Testis (tissue), 3 donors: ENCODE measurements around the gene CDH13. TPM values are rescaled to one million over a fixed set of nuclear protein-coding genes. Genes with fewer than 3 reads are reported as not detected.

Experiments used
- DNase-seq: peaks from one replicate; pipeline ENCODE4 v3.0.0-alpha.2; 2019
- H3K27ac ChIP-seq, 2 donors: fragments of 200-600 bp; sonication (generic); one replicate each; pipeline ENCODE4 v1.5.1; 2019
- H3K27me3 ChIP-seq: fragments of 200-600 bp; sonication (generic); one replicate; pipeline ENCODE4 v1.5.1; 2019
- H3K36me3 ChIP-seq: fragments of 200-600 bp; sonication (generic); one replicate; pipeline ENCODE4 v1.5.1; 2017; ENCODE audit warnings: low read depth; ENCODE audit errors: missing control alignments
- H3K4me1 ChIP-seq: fragments of 200-600 bp; sonication (generic); one replicate; pipeline ENCODE4 v1.5.1; 2019
- H3K4me3 ChIP-seq, 2 donors: fragments of 200-600 bp; sonication (generic); one replicate each; pipeline ENCODE4 v1.5.1; 2017 to 2019
- H3K9me3 ChIP-seq: fragments of 200-600 bp; sonication (generic); one replicate; pipeline ENCODE4 v1.5.1; 2017
- POLR2A ChIP-seq: fragments of 450-650 bp; IDR thresholded peaks from one replicate; pipeline ENCODE4 v1.6.1; 2017; ENCODE audit warnings: antibody characterized with exemption, mild to moderate bottlenecking, moderate library complexity
- WGBS, 2 donors: methylation state at CpG; one replicate each; pipeline ENCODE4 v1.1.5; 2018; 5-methylcytosine and 5-hydroxymethylcytosine counted together
- intact Hi-C: fragments of 100-400 bp; cut with DNase I; formaldehyde crosslinking; loops from one replicate; pipeline ENCODE4 v1.15.1; 2023; ENCODE audit warnings: low total_unique reads
- polyA plus RNA-seq: library from polyadenylated mRNA; stranded (reverse); fragments of 350-450 nt; fragmentation: Illumina TruSeq; extraction: RNeasy Lipid Tissue Mini Kit (QIAGEN cat#74804); gene quantifications from one replicate; pipeline ENCODE4 v1.2.3, GENCODE V29; 2014; ENCODE audit warnings: low read depth, low replicate concordance; ENCODE audit not compliant: insufficient read depth
- total RNA-seq, 2 donors: library from RNA; depleted of rRNA; stranded (reverse); fragments of >200 nt; gene quantifications; one replicate each; pipeline ENCODE4 v1.2.3, GENCODE V29; 2016
- TF ChIP-seq, protein P1 (sequence below), 3 experiments: fragments of 450-650 bp in 2 of 3; fragments of 200-600 bp in 1 of 3; sonication (generic) in 1 of 3; IDR thresholded peaks; one replicate each; pipeline ENCODE4 v1.5.1; 2016 to 2019; ENCODE audit warnings: antibody characterized with exemption in 3 of 3, mild to moderate bottlenecking in 2 of 3, moderate library complexity in 1 of 3

Gene CDH13
- total and polyA plus RNA-seq, 3 donors from 2014 or later = 1.2 to 11.1 (median 2.0) TPM

DNA sequence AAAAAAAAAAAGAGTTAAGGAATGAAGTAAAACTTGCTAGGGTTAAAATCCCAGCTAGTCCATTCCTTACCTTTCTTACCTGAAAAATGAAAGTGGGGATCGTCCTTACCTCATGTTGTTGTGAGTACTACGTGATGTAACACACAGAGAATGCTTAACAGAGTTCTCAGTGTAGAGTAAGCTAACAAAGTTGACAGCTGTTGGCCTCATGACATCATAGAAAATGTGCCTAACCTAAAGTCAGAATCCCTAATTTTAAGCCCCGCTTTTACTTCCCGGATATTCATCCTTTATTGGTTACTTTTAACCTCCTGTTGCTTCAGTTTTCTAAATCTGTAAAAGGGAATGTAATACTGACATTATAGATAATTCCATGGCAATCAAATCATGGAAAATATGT is 675.2 kb downstream of the CDH13 start:
- H3K36me3 ChIP-seq = no peaks in the 10 kb centered on the region
- WGBS, 2 donors = 70 to 74% methylated on average over 4 of the region's 4 CpGs
- H3K9me3 ChIP-seq = no peaks in the 10 kb centered on the region
- peaks cover under 1% of the 10 kb centered on the region for H3K4me1 ChIP-seq
- intact Hi-C loops = no loop called here
- H3K27me3 ChIP-seq = no peaks in the 10 kb centered on the region
- H3K4me3 ChIP-seq = no peak overlapping the region
- no peak overlapping the region for H3K27ac ChIP-seq
- no peak for DNase-seq
- TF ChIP-seq, protein P1, sequence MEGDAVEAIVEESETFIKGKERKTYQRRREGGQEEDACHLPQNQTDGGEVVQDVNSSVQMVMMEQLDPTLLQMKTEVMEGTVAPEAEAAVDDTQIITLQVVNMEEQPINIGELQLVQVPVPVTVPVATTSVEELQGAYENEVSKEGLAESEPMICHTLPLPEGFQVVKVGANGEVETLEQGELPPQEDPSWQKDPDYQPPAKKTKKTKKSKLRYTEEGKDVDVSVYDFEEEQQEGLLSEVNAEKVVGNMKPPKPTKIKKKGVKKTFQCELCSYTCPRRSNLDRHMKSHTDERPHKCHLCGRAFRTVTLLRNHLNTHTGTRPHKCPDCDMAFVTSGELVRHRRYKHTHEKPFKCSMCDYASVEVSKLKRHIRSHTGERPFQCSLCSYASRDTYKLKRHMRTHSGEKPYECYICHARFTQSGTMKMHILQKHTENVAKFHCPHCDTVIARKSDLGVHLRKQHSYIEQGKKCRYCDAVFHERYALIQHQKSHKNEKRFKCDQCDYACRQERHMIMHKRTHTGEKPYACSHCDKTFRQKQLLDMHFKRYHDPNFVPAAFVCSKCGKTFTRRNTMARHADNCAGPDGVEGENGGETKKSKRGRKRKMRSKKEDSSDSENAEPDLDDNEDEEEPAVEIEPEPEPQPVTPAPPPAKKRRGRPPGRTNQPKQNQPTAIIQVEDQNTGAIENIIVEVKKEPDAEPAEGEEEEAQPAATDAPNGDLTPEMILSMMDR (IDR thresholded peaks at IDR 0.05) = no peak
- TF ChIP-seq POLR2A = no peak

DNA sequence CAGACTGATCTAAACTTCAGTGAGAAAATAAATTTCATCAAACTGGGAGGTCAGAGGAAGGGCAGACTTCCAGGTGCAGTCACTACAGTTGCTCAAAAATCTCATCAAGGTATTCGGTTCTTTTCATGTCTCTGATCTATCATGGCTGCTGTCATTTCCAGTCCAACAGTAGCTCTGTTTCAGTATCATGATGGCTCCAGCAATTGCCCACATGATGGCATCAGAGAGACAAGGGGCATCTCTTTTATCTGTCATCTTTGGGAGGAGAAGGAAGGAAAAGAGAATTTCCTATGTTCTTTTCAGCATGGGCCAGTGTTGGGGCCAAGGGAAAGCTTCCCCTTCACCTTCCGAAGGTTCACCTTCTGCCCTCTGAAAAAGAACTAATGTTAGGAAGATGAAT is 676.1 kb downstream of the CDH13 start:
- no peaks in the 10 kb centered on the region for H3K9me3 ChIP-seq
- no peaks in the 10 kb centered on the region for H3K27me3 ChIP-seq
- H3K36me3 ChIP-seq = no peaks in the 10 kb centered on the region
- WGBS, 2 donors = 79 to 91% methylated on average over 2 of the region's 2 CpGs
- no peak overlapping the region for H3K27ac ChIP-seq
- no peak overlapping the region for H3K4me3 ChIP-seq
- H3K4me1 ChIP-seq = no peaks in the 10 kb centered on the region
- DNase-seq = no peak
- TF ChIP-seq, protein P1 (IDR thresholded peaks at IDR 0.05) = no peak
- no peak for TF ChIP-seq POLR2A
- intact Hi-C loops = no loop called here

DNA sequence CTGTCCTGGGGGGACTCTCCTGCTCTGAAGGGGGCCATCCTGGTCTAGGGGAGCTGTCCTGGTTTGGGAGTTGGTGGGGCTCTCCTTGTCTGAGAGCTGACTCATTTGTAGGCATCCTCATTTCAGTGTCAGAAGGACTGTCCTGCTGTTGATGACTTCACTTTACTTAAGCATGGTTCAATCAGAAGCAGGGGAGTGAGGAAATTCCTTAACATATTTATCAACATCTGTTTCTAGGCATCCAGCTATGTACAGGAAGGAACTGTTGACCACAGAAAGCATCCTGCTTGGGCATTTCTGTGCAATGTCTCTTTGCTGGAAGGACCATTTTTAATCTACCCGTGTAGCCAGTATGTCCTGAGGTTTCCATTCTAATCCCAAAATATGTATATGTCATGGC is 678.3 kb downstream of the CDH13 start:
- Histone ChIP-seq H3K27ac (no peak overlapping the region), H3K36me3 (no peaks in the 10 kb centered on the region), H3K27me3 (no peaks in the 10 kb centered on the region), H3K4me3 (no peak overlapping the region), H3K9me3 (no peaks in the 10 kb centered on the region), H3K4me1 (no peaks in the 10 kb centered on the region)
- intact Hi-C loops = no loop called here
- 54 to 71% methylated on average over 1 of the region's 1 CpG for WGBS, 2 donors
- DNase-seq = no peak
- no peak for TF ChIP-seq POLR2A
- TF ChIP-seq, protein P1 (IDR thresholded peaks at IDR 0.05) = no peak

DNA sequence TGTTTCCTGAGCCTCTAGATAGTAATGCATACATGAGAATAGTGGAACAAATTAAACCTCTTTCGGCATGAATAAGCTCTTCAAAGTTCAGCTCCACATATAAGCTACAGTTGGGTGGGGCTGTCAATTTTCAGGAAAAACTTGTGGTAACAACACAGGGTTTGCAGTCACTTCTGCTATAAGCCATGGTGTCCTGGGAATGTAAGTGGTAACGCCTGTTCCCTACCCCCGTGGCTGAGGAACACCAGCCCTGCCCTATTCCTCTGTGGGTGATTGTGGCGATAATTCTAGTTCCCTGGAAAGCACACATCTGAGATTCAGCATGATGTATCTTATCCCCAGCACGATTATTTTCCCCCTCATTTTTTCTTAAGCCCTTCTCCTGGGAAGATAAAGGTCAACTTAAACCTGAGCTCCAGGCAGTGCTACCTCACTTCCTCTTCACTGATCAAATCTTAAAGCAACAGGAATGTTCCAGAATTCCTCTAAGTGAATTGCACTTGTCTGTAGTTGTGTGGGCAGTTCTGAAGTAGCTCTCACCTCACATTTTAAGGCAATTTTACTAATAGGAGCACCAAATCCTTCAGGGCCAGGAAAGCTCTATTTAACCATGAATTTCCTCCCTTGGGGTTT is 680.3 kb downstream of the CDH13 start:
- no peaks in the 10 kb centered on the region for H3K4me1 ChIP-seq

More for the DNA sequence above, 680.3 kb downstream of the CDH13 start:
- Histone ChIP-seq H3K4me3 (no peak overlapping the region), H3K27ac (no peak overlapping the region), H3K27me3 (no peaks in the 10 kb centered on the region), H3K9me3 (no peaks in the 10 kb centered on the region), H3K36me3 (no peaks in the 10 kb centered on the region)
- no peak for DNase-seq
- intact Hi-C loops = no loop called here
- WGBS, 2 donors = 70 to 72% methylated on average over 5 of the region's 5 CpGs
- TF ChIP-seq, protein P1 (IDR thresholded peaks at IDR 0.05) = no peak
- TF ChIP-seq POLR2A = no peak
